HL-60 (cell line): ENCODE data around the gene FOSB.

Experiments used
- GABPA ChIP-seq: IDR thresholded peaks from 2 replicates; pipeline ENCODE4 v1.6.1; 2012; ENCODE audit warnings: low read depth
- POLR2AphosphoS5 ChIP-seq: IDR thresholded peaks from 2 replicates; pipeline ENCODE4 v1.6.1; 2012; ENCODE audit warnings: low read depth
- TF ChIP-seq, protein P1 (sequence below): IDR thresholded peaks from one replicate; pipeline ENCODE4 v1.5.1; 2011; ENCODE audit warnings: low read length, control low read depth, inconsistent platforms; ENCODE audit not compliant: insufficient read depth
- TF ChIP-seq, protein P2 (sequence below): IDR thresholded peaks from 2 replicates; pipeline ENCODE4 v1.6.1; 2012; ENCODE audit warnings: low read depth; ENCODE audit not compliant: insufficient replicate concordance

DNA sequence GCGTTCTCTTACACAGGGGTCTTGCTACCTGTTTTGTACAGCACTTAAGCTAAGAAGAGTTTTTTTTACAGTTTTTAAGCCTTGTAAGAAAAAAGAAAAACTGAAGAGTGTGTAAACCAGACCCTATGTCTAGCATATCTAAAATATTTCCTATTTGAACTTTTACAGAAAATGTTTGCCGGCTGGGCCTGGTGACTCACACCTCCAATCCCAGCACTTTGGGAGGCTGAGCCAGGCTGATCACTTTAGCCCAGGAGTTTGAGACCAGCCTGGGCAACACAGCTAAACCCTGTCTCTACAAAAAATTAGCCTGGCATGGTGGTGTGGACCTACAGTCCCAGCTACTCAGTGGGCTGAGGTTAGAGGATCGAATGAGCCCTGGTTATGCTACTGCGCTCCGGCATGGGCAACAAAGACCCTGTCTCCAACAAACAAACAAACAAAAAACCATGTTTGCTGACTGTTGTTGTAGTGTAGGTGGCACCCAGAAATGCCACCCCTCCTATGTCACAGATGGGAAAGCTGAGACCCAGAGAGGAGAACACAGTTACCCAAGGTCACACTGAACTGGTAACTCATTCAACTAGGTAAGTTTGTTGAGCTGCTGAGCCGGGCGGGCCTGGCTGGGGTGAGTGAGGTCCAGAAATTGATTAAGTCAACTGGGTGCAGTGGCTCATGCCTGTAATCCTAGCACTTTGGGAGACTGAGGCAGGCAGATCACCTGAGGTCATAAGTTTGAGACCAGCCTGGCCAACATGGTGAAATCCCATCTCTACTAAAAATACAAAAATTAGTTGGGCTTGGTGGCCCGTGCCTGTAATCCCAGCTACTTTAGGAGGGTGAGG lies 37.6 kb downstream of the FOSB start:
- TF ChIP-seq POLR2AphosphoS5 (no peak), GABPA (no peak)
- TF ChIP-seq, protein P1, sequence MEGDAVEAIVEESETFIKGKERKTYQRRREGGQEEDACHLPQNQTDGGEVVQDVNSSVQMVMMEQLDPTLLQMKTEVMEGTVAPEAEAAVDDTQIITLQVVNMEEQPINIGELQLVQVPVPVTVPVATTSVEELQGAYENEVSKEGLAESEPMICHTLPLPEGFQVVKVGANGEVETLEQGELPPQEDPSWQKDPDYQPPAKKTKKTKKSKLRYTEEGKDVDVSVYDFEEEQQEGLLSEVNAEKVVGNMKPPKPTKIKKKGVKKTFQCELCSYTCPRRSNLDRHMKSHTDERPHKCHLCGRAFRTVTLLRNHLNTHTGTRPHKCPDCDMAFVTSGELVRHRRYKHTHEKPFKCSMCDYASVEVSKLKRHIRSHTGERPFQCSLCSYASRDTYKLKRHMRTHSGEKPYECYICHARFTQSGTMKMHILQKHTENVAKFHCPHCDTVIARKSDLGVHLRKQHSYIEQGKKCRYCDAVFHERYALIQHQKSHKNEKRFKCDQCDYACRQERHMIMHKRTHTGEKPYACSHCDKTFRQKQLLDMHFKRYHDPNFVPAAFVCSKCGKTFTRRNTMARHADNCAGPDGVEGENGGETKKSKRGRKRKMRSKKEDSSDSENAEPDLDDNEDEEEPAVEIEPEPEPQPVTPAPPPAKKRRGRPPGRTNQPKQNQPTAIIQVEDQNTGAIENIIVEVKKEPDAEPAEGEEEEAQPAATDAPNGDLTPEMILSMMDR: no peak
- TF ChIP-seq, protein P2, sequence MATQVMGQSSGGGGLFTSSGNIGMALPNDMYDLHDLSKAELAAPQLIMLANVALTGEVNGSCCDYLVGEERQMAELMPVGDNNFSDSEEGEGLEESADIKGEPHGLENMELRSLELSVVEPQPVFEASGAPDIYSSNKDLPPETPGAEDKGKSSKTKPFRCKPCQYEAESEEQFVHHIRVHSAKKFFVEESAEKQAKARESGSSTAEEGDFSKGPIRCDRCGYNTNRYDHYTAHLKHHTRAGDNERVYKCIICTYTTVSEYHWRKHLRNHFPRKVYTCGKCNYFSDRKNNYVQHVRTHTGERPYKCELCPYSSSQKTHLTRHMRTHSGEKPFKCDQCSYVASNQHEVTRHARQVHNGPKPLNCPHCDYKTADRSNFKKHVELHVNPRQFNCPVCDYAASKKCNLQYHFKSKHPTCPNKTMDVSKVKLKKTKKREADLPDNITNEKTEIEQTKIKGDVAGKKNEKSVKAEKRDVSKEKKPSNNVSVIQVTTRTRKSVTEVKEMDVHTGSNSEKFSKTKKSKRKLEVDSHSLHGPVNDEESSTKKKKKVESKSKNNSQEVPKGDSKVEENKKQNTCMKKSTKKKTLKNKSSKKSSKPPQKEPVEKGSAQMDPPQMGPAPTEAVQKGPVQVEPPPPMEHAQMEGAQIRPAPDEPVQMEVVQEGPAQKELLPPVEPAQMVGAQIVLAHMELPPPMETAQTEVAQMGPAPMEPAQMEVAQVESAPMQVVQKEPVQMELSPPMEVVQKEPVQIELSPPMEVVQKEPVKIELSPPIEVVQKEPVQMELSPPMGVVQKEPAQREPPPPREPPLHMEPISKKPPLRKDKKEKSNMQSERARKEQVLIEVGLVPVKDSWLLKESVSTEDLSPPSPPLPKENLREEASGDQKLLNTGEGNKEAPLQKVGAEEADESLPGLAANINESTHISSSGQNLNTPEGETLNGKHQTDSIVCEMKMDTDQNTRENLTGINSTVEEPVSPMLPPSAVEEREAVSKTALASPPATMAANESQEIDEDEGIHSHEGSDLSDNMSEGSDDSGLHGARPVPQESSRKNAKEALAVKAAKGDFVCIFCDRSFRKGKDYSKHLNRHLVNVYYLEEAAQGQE: no peak
